ENCODE measurements around the gene GPX2. TPM values are rescaled to one million over a fixed set of nuclear protein-coding genes. Genes with fewer than 3 reads are reported as not detected.

The GPX2 gene
- total RNA-seq, 1 donor from 2014 or later: not detected

DNA sequence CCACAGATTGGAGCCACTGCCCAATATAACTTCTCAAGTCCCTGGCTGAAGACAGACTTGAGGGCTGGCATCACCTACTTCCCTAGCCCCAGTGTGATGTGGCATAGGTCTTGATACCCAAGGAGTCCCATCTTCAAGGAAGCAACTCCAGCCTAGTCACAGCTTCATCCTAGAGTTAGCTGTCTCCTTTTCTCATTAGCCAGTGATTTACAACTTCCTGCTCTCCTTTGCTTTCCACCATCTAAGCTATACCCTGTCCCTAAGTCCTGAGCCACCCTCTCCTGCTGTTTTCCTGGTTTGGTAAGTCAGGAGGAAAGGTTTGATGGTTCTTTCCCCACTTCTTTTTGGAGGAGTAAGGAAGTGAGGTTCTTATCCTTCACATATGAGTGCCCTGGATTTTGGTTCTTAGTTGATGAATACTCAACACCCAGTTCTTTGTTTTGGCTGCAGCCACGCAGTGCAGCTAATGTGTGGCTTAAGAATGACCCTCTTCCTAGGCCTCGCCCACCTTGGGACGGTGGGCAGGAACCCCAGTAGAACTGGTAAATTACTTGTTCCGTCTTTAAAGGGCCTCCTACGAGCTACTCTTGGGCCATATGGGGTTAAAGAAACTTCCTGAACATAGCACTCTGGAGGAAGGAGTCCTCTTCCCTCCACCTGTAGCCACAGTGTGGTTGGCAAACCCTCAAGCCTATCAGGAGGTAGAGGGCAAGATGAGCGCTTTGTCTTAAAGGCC lies 3.9 kb upstream of the GPX2 start:
- no peaks in the 10 kb centered on the region for H3K9me3 ChIP-seq (ENCODE audit: low read depth)
- peaks cover 5% of the 10 kb centered on the region for H3K27me3 Mint-ChIP-seq (ENCODE audit: insufficient read depth, low read depth)
- no peak overlapping the region for H3K9ac ChIP-seq
- H3K27me3 ChIP-seq: no peaks in the 10 kb centered on the region
- H4K20me1 ChIP-seq (ENCODE audit: low read depth): no peaks in the 10 kb centered on the region
- no peaks in the 10 kb centered on the region for H3K79me2 ChIP-seq (ENCODE audit: low read depth)
- no peaks in the 10 kb centered on the region for H3K4me1 Mint-ChIP-seq
- H3K36me3 ChIP-seq: no peaks in the 10 kb centered on the region
- H3K4me3 ChIP-seq: no peak overlapping the region
- no peak overlapping the region for H3K4me3 Mint-ChIP-seq
- H3F3A ChIP-seq (ENCODE audit: low read depth): no peaks in the 10 kb centered on the region
- H3K4me2 ChIP-seq: no peak overlapping the region
- H2AFZ ChIP-seq (replicated peaks): no peak overlapping the region
- no peak for DNase-seq (ENCODE audit: low spot score)
- no peak overlapping the region for H3K27ac ChIP-seq
- no peak overlapping the region for H3K27ac Mint-ChIP-seq
- TF ChIP-seq, protein P1, sequence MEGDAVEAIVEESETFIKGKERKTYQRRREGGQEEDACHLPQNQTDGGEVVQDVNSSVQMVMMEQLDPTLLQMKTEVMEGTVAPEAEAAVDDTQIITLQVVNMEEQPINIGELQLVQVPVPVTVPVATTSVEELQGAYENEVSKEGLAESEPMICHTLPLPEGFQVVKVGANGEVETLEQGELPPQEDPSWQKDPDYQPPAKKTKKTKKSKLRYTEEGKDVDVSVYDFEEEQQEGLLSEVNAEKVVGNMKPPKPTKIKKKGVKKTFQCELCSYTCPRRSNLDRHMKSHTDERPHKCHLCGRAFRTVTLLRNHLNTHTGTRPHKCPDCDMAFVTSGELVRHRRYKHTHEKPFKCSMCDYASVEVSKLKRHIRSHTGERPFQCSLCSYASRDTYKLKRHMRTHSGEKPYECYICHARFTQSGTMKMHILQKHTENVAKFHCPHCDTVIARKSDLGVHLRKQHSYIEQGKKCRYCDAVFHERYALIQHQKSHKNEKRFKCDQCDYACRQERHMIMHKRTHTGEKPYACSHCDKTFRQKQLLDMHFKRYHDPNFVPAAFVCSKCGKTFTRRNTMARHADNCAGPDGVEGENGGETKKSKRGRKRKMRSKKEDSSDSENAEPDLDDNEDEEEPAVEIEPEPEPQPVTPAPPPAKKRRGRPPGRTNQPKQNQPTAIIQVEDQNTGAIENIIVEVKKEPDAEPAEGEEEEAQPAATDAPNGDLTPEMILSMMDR (IDR thresholded peaks at IDR 0.05): no peak
- no peak for TF ChIP-seq EZH2phosphoT487 (IDR thresholded peaks at IDR 0.05)
- TF ChIP-seq EZH2 (IDR thresholded peaks at IDR 0.05): no peak
- H3K9me3 Mint-ChIP-seq: no peaks in the 10 kb centered on the region
- H3K36me3 Mint-ChIP-seq: peaks cover 9% of the 10 kb centered on the region
- H3K4me1 ChIP-seq: no peaks in the 10 kb centered on the region

DNA sequence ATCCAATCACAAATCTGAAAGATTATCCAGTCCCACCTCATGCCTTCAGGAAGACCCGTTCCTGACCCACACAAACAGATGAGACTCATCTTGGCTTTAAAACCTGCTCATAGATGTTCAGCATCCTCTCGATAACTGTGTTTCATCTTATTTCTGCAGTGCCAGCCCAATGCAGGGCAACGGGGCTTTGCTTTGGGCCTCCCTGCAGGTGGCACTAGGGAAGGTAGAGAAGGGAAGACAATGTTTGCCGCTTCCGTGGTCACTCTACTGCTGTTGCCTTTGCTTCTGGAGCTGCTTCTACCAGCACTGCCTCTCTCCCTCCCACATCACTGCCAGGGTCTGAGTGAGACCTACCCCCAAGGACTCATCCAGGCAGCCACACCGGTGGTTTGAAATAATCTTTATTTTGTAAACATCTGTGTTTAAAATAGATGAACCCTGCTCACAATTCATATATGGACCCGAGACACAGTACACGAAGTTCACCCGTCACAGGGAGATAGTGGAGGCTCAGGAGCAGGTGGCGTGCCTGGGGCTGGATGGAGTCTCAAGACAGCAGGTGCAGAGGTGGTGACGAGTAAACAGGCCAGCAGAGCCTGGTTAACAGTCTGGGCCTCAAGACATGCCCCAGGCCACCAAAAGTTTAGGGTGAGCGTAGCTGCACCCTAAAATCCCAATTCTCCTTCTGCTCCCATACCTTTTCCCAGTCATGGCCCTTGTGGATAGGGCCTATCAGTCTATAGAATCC lies 3.1 kb upstream of the GPX2 start:
- no peak overlapping the region for H3K4me3 ChIP-seq
- DNase-seq (ENCODE audit: low spot score): no peak
- H2AFZ ChIP-seq (replicated peaks): no peak overlapping the region
- TF ChIP-seq EZH2phosphoT487 (IDR thresholded peaks at IDR 0.05) (no peak), EZH2 (IDR thresholded peaks at IDR 0.05) (no peak)
- TF ChIP-seq, protein P1 (IDR thresholded peaks at IDR 0.05): no peak
- H3K4me1 Mint-ChIP-seq: no peaks in the 10 kb centered on the region
- H3K27me3 Mint-ChIP-seq (ENCODE audit: insufficient read depth, low read depth): peaks cover 5% of the 10 kb centered on the region
- no peaks in the 10 kb centered on the region for H3K27me3 ChIP-seq
- H4K20me1 ChIP-seq (ENCODE audit: low read depth): no peaks in the 10 kb centered on the region
- H3K27ac Mint-ChIP-seq: no peak overlapping the region
- H3K79me2 ChIP-seq (ENCODE audit: low read depth): no peaks in the 10 kb centered on the region
- H3K36me3 ChIP-seq: no peaks in the 10 kb centered on the region
- H3K4me2 ChIP-seq: no peak overlapping the region
- no peak overlapping the region for H3K9ac ChIP-seq
- H3K27ac ChIP-seq: no peak overlapping the region
- H3K4me3 Mint-ChIP-seq: no peak overlapping the region
- H3K9me3 ChIP-seq (ENCODE audit: low read depth): no peaks in the 10 kb centered on the region
- H3K9me3 Mint-ChIP-seq: no peaks in the 10 kb centered on the region
- no peaks in the 10 kb centered on the region for H3F3A ChIP-seq (ENCODE audit: low read depth)
- H3K4me1 ChIP-seq: no peaks in the 10 kb centered on the region
- peaks cover 6% of the 10 kb centered on the region for H3K36me3 Mint-ChIP-seq

DNA sequence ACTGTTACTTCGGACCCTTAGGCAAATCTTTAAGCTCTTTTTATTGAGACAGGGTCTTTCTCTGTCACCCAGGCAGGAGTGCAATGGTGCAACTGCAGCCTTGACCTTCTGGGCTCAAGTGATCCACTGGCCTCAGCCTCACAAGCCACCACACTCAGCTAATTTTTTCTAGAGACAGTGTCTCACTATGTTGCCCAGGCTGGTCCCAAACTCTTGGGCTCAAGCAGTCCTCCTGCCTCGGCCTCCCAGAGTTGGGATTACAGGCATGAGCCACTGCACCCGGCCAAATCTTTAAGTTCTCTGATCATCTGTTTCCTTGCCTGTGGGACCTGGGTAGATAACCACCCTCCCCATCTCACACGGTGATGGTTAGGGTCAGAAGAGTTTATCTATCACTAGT lies 2.3 kb upstream of the GPX2 start:
- H4K20me1 ChIP-seq (ENCODE audit: low read depth): no peaks in the 10 kb centered on the region
- TF ChIP-seq EZH2phosphoT487 (IDR thresholded peaks at IDR 0.05) (no peak), EZH2 (IDR thresholded peaks at IDR 0.05) (no peak)
- TF ChIP-seq, protein P1 (IDR thresholded peaks at IDR 0.05): no peak
- H3K36me3 Mint-ChIP-seq: peaks cover 8% of the 10 kb centered on the region
- H3K27ac Mint-ChIP-seq: no peak overlapping the region
- no peaks in the 10 kb centered on the region for H3K27me3 ChIP-seq
- no peaks in the 10 kb centered on the region for H3K79me2 ChIP-seq (ENCODE audit: low read depth)
- no peak overlapping the region for H3K4me3 Mint-ChIP-seq
- no peaks in the 10 kb centered on the region for H3K9me3 Mint-ChIP-seq
- H3K4me3 ChIP-seq: no peak overlapping the region
- no peaks in the 10 kb centered on the region for H3K4me1 ChIP-seq
- no peak overlapping the region for H3K27ac ChIP-seq
- no peaks in the 10 kb centered on the region for H3K9me3 ChIP-seq (ENCODE audit: low read depth)
- H3K36me3 ChIP-seq: no peaks in the 10 kb centered on the region
- DNase-seq (ENCODE audit: low spot score): no peak
- H3F3A ChIP-seq (ENCODE audit: low read depth): no peaks in the 10 kb centered on the region
- H2AFZ ChIP-seq (replicated peaks): no peak overlapping the region
- H3K4me1 Mint-ChIP-seq: no peaks in the 10 kb centered on the region
- no peak overlapping the region for H3K9ac ChIP-seq
- H3K4me2 ChIP-seq: no peak overlapping the region
- peaks cover 5% of the 10 kb centered on the region for H3K27me3 Mint-ChIP-seq (ENCODE audit: insufficient read depth, low read depth)
